Limb (tissue), 2 donors: ENCODE data around the gene GNAO1.

Experiments used
- DNase-seq, 2 donors: peaks; one replicate each; pipeline ENCODE4 v3.0.0-alpha.2; 2016; ENCODE audit errors: extremely low spot score in 2 of 2

Gene GNAO1

GRCh38 chr16:56348168-56349085, 157.1 kb downstream of the GNAO1 start:
- DNase-seq = no peak

- DNase-seq = no peak
These were observed 157.8 kb downstream of the GNAO1 start for GRCh38 chr16:56349086-56349415.

GRCh38 chr16:56349711-56350161, 158.4 kb downstream of the GNAO1 start:
- no peak for DNase-seq

DNA sequence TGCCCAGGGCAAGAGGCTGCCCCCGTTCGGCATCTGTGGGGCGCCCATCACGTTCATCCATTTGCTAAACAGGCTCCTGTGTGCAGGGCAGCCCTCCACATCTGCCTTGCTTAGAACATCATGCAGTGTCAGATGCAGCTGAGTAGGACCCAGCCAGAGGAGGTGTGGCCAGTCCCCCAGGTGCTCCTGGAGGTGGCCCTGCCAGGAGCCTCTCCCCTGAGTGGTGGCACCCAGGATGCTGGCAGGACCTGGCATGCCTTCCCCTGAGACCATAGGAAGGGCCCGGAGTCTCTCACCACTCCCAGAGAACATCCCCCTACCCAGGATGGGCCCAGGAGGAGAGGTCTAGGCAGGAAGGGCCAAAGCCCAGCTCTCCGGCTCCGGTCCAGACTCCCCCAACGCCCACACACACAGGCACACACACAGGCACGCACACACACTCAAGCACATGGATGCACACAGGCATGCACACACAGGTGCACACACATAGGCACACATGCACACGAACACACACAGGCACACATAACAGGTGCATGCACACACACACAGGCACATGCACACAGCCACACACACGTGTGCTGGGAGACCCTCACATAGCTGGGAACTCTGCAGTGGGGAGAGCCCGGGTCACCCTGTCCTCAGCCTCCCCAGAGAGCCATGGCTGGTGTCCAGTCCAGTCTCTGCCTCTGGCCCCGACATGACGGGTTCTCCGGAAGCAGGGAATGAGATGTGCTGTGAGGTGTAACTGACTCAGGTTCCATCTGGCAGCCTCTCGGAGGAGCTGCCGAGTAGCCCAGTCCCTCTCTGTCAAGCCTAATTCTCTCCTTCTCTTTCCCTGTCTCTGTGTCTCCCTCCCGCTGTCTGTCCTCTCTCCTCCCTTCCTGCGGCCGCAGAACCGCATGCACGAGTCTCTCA, 159.5 kb downstream of the GNAO1 start:
- no peak for DNase-seq

GRCh38 chr16:56351481-56351880, 160.2 kb downstream of the GNAO1 start:
- DNase-seq = no peak

GRCh38 chr16:56352351-56353053, 161.2 kb downstream of the GNAO1 start:
- no peak for DNase-seq

DNA sequence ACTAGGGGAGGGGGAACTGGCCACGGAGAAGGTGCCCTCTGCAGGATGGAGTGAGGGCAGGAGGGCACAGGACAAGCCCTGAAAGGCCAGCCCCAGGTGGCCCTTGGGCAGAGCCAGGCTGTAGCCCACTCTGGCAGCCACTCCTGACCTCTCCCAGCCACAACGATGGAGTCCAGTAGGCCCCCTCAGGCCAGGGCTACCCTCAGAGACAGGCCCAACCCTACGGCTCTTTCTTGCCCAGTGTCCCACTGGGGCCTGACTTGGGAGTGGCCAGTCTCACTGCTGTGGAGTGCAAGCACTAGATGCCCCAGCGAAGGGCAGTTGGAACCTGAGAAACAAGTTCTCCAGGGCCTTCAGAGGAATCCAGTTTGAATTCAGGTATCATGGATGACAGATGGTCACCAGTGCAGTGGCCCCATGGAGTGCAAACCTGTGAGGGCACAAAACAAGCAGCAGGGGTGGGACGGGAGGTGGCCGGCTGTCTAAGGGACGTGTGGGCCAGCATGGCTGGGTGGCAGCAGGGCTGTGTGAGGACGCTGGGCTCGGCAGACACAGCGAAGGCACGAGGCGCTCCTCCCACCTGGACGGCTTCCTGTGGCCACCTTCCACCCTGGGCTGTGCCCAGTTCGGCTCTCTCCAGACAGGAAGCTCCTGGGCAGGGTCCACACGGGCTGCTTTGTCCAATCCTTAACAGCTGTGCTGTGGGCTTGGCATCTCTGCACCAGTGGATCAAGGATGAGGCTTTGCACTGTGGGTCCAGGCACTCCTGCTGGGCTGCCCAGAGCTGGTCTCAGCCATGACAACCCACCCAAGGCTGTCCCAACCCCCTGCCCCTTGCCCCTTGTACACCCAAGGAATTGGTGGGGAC, 162.0 kb downstream of the GNAO1 start:
- DNase-seq = peak in 1 of 2 donors; percentile 18

GRCh38 chr16:56354016-56354415, 162.7 kb downstream of the GNAO1 start:
- DNase-seq = peak in 1 of 2 donors; percentile 17

DNA sequence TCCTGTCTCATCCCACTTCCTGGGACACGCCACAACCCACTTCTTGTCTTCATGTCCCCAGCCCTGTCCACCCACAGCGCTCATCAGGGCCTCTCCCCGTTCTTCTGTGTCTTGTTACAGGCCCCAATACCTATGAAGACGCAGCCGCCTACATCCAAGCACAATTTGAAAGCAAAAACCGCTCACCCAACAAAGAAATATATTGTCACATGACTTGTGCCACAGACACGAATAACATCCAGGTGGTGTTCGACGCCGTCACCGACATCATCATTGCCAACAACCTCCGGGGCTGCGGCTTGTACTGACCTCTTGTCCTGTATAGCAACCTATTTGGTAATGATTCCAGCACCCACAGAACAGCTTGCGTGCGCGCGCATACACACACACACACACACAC, 163.5 kb downstream of the GNAO1 start:
- peak in 1 of 2 donors; percentile 21 for DNase-seq

GRCh38 chr16:56355221-56355620, 163.9 kb downstream of the GNAO1 start:
- peak in 1 of 2 donors; percentile 31 for DNase-seq

DNA sequence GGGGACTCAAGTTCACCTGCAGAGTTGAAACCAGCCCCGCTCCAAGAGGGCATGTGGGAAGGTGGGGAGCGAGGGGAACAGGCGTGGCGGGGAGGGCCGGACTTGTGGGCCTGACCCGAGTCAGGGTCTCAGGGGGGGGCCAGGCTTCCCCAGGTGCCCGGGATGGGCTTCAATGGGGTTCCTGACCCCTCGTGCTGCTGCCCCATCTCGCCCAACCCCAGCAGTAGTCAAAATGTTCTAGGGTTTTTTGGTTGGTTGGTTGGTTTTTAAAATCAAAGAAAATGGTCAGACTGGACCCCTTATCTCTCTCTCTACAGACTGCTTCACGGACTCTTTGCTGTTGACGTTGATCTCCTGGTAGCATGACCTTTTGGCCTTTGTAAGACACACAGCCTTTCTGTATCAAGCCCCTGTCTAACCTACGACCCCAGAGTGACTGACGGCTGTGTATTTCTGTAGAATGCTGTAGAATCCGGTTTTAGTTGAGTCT, 164.5 kb downstream of the GNAO1 start:
- DNase-seq = peak in 1 of 2 donors; percentile 32

GRCh38 chr16:56356276-56357240, 165.3 kb downstream of the GNAO1 start:
- DNase-seq = peak; percentile 85

- peak; percentile 33 to 58 for DNase-seq
These were observed 166.0 kb downstream of the GNAO1 start for GRCh38 chr16:56357241-56357764.

GRCh38 chr16:56357765-56358322, 166.6 kb downstream of the GNAO1 start:
- DNase-seq = peak in 1 of 2 donors; percentile 30

GRCh38 chr16:56360117-56361008, 169.1 kb downstream of the GNAO1 start:
- no peak for DNase-seq

DNA sequence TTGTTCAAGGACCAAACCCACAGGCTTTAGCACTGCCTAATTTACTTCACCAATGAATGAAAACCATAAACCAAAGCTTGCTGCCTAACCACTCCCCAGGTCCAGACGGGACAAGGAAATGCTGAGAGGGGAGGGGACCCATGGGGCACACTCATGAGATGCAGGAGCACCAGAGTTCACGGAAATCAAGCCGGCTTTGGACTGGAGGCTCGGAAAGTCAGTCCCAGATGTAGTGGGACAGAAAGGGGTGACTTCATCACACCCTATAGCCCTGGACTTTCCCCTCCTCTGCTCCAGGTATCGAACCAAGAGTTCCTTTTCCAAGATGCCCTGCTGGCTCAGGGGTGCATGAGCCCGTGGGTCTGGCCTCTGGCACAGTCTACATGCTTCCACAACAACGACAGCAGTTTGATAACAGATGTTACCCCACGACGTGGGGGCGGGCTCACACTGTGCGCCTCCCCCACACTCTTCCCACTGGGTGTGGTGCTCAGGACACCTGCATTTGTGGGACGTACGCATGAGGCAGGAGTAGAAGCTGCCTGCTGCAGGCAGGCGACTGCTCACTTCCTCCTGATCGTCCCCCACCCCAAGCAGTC, 170.9 kb downstream of the GNAO1 start:
- no peak for DNase-seq

GRCh38 chr16:56362706-56363105, 171.4 kb downstream of the GNAO1 start:
- no peak for DNase-seq
